Neuron (in vitro differentiated cells): ENCODE measurements around the gene POU2F1.
"Not testable (repeated sequence)": the region's sequence is repeated elsewhere in the genome, so short reads cannot be mapped to it uniquely, and the experiment has no call there.

Source experiments
- H2AFZ ChIP-seq: one replicate; pipeline ENCODE4 v1.6.1; 2013; ENCODE audit warnings: low read depth, mild to moderate bottlenecking, inconsistent platforms, low read length, moderate library complexity
- H3K27me3 ChIP-seq: one replicate; pipeline ENCODE4 v1.6.1; 2013; ENCODE audit warnings: low read length; ENCODE audit not compliant: insufficient read depth
- H3K36me3 ChIP-seq: one replicate; pipeline ENCODE4 v1.6.1; 2013; ENCODE audit warnings: low read length; ENCODE audit not compliant: insufficient read depth
- H3K4me1 ChIP-seq: one replicate; pipeline ENCODE4 v1.6.1; 2013; ENCODE audit warnings: low read length; ENCODE audit not compliant: insufficient read depth
- H3K4me3 ChIP-seq: 2 replicates; pipeline ENCODE4 v1.5.1; 2013; ENCODE audit warnings: mild to moderate bottlenecking, low read length, moderate library complexity
- H3K9me3 ChIP-seq: one replicate; pipeline ENCODE4 v1.6.1; 2013; ENCODE audit warnings: low read length

Gene POU2F1

DNA sequence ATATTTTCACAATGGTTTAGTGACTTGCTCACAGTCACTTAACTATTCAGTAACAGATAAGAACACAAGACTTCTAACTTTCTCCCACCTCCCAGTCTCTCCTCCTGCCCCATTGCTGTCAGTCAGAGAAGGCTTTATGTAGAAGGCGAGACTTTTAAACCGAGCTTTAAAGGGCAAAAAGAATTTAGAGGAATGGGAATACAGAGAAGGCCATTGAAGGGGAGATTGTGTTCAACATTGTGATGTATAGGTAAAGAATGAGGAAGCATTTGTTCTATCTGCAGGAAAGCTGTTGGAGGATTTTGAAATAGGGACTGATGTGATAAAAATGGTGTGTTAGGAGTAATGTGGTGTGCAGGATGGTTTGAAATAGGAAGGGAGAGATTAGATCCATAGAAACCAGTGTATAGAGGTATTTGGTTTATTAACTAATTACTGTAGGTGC, 7.3 kb downstream of the POU2F1 start:
- H3K9me3 ChIP-seq = no peaks in the 10 kb centered on the region
- H3K27me3 ChIP-seq = no peaks in the 10 kb centered on the region
- no peak overlapping the region for H2AFZ ChIP-seq
- H3K36me3 ChIP-seq = no peaks in the 10 kb centered on the region
- H3K4me1 ChIP-seq = peaks cover 40% of the 10 kb centered on the region
- H3K4me3 ChIP-seq = no peak overlapping the region

DNA sequence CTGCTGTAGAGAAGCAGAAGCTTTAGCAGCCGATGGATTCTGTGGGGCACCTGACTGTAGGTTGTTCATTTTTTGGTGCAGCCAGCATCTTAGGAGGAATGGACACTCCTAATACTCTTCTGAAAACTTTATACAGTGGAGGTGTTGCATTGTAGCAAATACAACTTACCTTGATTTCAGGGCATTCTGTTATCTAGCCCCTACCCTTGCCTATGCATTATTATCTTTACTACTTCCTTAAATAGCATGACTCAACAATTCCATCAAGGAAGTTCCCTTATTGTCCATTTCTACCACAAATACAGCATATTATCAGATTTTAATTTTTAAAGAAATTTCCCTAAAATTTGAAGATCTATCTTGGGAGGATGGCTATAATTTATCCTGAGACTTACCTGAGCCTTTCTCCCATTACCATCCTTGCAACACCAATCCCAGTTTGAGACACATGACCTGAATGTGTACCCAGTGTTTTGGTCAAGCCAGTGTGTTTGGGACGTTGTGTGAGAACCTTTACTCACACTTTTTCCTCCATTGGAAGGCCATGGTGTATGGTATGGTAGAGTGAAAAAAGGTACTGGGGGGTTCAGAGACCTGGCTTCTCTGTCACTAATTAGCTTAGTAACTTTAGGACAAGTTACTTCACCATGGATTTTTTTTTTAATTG, 9.2 kb downstream of the POU2F1 start:
- no peaks in the 10 kb centered on the region for H3K36me3 ChIP-seq
- H3K9me3 ChIP-seq = no peaks in the 10 kb centered on the region
- H3K4me1 ChIP-seq = peaks cover 26% of the 10 kb centered on the region
- no peaks in the 10 kb centered on the region for H3K27me3 ChIP-seq
- no peak overlapping the region for H2AFZ ChIP-seq
- no peak overlapping the region for H3K4me3 ChIP-seq

DNA sequence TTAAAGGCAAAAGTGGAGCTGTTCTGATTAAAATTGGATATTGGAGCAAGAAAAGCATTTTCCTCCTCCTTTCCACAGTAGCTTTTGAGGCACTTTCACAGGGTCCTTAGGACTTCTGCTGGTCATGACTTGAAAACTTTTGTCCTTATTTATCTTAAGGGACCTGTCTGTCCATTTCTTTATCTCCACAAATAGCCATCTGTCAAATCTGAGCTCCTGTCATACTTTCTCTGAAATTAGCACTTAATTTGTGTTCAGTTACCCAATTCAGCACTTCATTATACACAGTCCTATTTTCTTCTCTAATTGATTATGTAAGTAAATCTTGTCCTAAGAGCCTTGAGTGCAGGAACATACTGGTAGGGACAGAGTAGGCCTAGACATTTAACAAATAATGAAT, 9.8 kb downstream of the POU2F1 start:
- H3K27me3 ChIP-seq = no peaks in the 10 kb centered on the region
- H2AFZ ChIP-seq = no peak overlapping the region
- H3K4me3 ChIP-seq = no peak overlapping the region
- peaks cover 24% of the 10 kb centered on the region for H3K4me1 ChIP-seq
- no peaks in the 10 kb centered on the region for H3K36me3 ChIP-seq
- no peaks in the 10 kb centered on the region for H3K9me3 ChIP-seq

DNA sequence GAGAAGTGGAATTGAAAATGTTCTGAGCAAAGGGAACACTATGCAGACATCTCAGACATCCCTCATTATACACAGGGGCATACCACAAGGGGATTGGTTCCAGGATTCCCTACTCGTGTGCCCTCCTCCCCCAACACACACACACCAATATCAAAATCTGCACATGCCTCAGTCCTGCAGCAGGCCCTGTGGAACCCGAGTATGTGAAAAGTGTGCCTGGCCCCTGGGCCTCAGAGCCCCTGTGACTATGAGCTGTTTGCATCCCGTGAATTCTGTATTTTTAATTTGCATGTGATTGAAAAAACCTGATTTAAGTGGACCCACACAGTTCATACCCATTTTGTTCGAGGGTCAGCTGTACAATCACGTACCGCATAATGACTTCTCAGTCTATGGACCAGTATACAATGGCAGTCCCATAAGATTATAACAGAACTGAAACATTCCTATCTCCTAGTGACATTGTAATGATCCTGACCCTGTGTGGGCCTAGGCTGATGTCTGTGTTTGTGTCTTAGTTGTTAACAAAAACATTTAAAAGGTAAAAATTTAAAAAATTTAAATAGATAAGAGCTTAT, 11.3 kb downstream of the POU2F1 start:
- no peak overlapping the region for H2AFZ ChIP-seq
- H3K36me3 ChIP-seq = no peaks in the 10 kb centered on the region
- no peaks in the 10 kb centered on the region for H3K9me3 ChIP-seq
- H3K27me3 ChIP-seq = no peaks in the 10 kb centered on the region
- H3K4me3 ChIP-seq = no peak overlapping the region
- H3K4me1 ChIP-seq = peaks cover 24% of the 10 kb centered on the region

DNA sequence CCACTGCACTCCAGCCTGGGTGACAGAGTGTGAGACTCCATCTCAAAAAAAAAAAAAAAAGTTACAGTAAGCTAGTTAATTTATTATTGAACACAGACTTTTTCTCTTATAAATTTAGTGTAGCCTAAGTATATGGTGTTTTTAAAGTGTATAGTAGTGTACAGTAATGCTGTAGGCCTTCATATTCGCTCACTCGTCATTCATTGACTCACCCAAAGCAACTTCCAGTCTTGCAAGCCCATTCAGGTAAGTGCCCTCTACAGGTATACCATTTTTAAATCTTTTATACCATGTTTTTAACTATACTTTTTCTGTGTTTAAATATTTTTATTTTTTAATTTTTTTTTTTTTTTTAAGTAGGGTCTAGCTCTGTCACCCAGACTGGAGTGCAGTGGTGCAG, 12.1 kb downstream of the POU2F1 start:
- peaks cover 24% of the 10 kb centered on the region for H3K4me1 ChIP-seq
- no peaks in the 10 kb centered on the region for H3K27me3 ChIP-seq
- H3K36me3 ChIP-seq = no peaks in the 10 kb centered on the region
- H2AFZ ChIP-seq = no peak overlapping the region
- no peaks in the 10 kb centered on the region for H3K9me3 ChIP-seq
- no peak overlapping the region for H3K4me3 ChIP-seq

DNA sequence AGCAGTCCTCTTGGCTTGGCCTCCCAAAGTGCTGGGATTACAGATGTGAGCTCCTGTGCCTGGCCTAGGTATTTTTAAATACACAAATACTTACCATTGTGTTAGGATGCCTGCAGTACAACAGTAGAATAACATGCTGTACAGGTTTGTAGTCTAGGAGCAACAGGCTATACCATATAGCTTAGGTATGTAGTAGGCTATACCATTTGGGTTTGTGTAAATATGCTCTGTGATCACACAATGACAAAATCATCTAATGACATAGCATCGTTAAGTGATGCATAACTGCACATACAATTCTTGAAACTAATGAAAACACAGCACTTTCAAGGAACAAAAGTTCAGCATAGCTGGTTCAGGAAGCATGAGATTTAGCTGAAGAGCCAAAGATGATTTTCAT, 12.7 kb downstream of the POU2F1 start:
- no peaks in the 10 kb centered on the region for H3K9me3 ChIP-seq
- H3K27me3 ChIP-seq = no peaks in the 10 kb centered on the region
- H3K4me1 ChIP-seq = peaks cover 24% of the 10 kb centered on the region
- no peak overlapping the region for H2AFZ ChIP-seq
- H3K36me3 ChIP-seq = no peaks in the 10 kb centered on the region
- no peak overlapping the region for H3K4me3 ChIP-seq

DNA sequence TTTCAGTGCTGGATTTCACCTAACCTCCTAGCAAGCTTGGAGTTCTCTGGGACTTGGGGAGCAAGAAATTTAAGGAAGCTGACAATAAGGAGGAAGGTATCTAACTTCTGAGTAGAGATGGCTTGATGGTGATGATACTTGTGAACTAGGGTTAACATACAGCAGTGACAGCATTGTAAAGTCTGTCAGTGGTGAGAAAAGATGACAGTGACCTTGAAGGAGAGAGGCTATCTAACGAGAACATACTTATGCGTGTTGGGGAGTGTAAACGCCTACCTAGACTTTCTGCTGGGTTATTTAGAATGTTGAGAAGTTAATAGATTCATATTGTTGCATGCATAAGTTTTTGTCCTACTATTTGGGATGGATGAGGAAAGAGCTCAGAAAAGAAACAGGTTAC, 16.3 kb downstream of the POU2F1 start:
- Histone ChIP-seq H3K4me1 (peaks cover 5% of the 10 kb centered on the region), H3K36me3 (no peaks in the 10 kb centered on the region), H3K4me3 (no peak overlapping the region), H3K27me3 (no peaks in the 10 kb centered on the region), H3K9me3 (no peaks in the 10 kb centered on the region), H2AFZ (no peak overlapping the region)

DNA sequence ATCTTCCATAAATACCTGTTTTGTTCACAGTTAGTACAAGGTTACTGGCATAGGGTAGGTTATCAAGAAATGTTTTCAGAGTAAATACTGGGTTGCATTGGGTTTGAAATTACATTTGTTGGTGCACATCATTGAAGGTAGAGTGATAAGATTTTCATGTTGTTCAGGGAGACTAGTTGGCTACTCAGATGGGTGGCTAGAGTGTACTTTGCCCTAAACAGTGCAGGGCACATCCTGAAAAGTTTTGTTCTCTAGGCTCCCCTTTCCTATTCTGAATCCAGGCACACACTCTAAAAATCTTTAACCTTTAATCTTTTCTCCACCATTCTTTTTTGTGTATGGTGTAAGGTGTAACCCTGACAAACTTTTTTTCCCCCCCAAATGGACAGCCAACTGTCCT, 18.0 kb downstream of the POU2F1 start:
- Histone ChIP-seq H3K27me3 (no peaks in the 10 kb centered on the region), H3K4me1 (peaks cover 3% of the 10 kb centered on the region), H2AFZ (no peak overlapping the region), H3K9me3 (no peaks in the 10 kb centered on the region), H3K4me3 (no peak overlapping the region), H3K36me3 (no peaks in the 10 kb centered on the region)

DNA sequence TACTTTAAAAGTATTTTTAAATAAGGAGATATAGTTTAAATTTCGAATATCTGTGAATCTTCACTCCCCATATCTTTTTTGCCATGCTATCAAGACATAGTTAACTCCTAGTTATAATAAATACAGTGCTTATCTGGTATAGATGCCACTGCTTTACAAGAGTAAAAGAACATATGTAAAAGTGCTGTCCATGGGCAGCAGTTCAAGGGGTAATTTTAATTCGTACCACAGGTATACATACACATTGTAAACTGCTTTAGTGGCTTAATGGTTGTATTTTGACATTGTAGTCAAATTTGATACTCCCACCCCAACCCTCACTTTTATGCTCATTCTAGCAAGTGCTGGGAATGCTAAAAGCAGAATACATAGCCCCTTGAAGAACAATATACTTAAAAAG, 18.6 kb downstream of the POU2F1 start:
- H3K27me3 ChIP-seq = no peaks in the 10 kb centered on the region
- H3K4me3 ChIP-seq = no peak overlapping the region
- H3K9me3 ChIP-seq = peaks cover 2% of the 10 kb centered on the region
- peaks cover 3% of the 10 kb centered on the region for H3K4me1 ChIP-seq
- no peak overlapping the region for H2AFZ ChIP-seq
- no peaks in the 10 kb centered on the region for H3K36me3 ChIP-seq

DNA sequence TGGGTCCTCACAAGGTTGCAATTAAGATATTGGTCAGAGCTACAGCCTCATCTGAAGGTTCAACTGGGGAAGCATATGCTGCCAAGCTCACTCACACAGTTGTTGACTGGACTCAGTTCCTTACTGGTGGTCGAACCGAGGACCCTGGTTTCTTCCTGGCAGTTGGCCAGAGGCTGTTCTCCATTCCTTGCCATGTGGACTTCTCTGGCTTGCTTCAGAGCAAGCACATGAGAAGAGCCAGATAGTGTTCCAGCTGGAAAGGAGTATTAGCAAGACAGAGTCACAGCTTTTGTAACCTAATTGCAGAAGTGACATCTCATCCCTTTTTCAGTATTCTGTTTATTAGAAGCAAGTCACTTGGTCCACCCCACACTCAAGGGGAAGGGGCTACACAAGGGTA, 23.6 kb downstream of the POU2F1 start:
- Histone ChIP-seq H3K27me3 (no peaks in the 10 kb centered on the region), H3K9me3 (peaks cover 4% of the 10 kb centered on the region), H2AFZ (no peak overlapping the region), H3K4me1 (no peaks in the 10 kb centered on the region), H3K36me3 (no peaks in the 10 kb centered on the region), H3K4me3 (no peak overlapping the region)

DNA sequence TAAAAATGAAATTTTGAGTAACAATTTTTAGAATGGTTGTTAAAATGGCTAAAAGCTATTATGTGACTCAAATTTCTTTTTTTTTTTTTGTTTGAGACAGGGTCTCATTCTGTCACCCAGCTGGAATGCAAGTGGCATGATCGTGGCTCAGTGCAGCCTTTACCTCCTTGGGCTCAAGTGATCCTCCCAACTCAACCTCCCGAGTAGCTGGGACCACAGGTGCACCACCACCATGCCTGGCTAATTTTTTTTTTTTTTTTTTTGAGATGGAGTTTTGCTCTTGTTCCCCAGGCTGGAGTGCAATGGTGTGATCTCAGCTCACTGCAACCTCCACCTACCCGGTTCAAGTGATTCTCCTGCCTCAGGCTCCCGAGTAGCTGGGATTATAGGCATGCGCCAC, 24.5 kb downstream of the POU2F1 start:
- not testable (repeated sequence) for H3K27me3 ChIP-seq, H3K36me3 ChIP-seq, H3K4me1 ChIP-seq, H2AFZ ChIP-seq, H3K9me3 ChIP-seq, H3K4me3 ChIP-seq

DNA sequence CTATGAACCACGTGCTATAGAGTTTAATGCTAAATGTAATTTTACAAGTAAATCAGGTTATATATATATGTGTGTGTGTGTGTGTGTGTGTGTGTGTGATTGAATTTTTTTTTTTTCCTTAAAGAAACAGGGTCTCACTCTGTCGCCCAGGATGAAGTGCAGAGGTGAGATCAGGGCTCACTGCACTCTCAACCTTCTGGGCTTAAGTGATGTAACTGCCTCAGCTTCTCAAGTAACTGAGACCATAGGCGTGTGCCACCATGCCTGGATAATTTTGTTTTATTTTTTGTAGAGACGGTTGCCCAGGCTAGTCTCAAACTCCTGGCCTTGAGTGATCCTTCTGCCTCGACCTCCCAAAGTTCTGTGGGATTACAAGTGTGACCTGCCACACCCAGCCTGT, 26.3 kb downstream of the POU2F1 start:
- Histone ChIP-seq H3K27me3 (no peaks in the 10 kb centered on the region), H3K9me3 (peaks cover 4% of the 10 kb centered on the region), H2AFZ (no peak overlapping the region), H3K4me3 (no peak overlapping the region), H3K36me3 (no peaks in the 10 kb centered on the region), H3K4me1 (no peaks in the 10 kb centered on the region)

DNA sequence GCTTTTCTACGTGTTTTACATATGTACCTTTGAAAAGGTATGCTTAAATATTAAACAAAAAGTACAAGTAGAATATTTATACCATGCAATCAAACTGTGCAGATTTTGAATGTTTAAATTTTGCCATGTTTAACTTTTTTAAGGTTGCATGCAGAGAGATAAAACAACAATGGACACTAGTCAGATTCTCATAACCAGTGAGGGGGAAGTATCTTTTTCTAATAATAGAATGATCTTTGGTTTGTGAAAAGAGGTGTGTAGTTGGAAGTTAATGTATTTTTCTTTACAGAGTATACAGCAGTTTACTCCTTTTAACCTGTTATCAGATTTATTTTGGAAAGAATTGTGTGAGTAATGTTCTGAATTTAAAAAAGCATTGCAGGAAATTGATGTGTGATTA, 27.1 kb downstream of the POU2F1 start:
- H3K9me3 ChIP-seq = peaks cover 4% of the 10 kb centered on the region
- H3K36me3 ChIP-seq = no peaks in the 10 kb centered on the region
- H3K4me1 ChIP-seq = no peaks in the 10 kb centered on the region
- H3K27me3 ChIP-seq = no peaks in the 10 kb centered on the region
- no peak overlapping the region for H2AFZ ChIP-seq
- no peak overlapping the region for H3K4me3 ChIP-seq
